ENCODE results near the gene DOCK3.

The DOCK3 gene, protein sequence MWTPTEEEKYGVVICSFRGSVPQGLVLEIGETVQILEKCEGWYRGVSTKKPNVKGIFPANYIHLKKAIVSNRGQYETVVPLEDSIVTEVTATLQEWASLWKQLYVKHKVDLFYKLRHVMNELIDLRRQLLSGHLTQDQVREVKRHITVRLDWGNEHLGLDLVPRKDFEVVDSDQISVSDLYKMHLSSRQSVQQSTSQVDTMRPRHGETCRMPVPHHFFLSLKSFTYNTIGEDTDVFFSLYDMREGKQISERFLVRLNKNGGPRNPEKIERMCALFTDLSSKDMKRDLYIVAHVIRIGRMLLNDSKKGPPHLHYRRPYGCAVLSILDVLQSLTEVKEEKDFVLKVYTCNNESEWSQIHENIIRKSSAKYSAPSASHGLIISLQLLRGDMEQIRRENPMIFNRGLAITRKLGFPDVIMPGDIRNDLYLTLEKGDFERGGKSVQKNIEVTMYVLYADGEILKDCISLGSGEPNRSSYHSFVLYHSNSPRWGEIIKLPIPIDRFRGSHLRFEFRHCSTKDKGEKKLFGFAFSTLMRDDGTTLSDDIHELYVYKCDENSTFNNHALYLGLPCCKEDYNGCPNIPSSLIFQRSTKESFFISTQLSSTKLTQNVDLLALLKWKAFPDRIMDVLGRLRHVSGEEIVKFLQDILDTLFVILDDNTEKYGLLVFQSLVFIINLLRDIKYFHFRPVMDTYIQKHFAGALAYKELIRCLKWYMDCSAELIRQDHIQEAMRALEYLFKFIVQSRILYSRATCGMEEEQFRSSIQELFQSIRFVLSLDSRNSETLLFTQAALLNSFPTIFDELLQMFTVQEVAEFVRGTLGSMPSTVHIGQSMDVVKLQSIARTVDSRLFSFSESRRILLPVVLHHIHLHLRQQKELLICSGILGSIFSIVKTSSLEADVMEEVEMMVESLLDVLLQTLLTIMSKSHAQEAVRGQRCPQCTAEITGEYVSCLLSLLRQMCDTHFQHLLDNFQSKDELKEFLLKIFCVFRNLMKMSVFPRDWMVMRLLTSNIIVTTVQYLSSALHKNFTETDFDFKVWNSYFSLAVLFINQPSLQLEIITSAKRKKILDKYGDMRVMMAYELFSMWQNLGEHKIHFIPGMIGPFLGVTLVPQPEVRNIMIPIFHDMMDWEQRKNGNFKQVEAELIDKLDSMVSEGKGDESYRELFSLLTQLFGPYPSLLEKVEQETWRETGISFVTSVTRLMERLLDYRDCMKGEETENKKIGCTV (N-terminal part only)
- total RNA-seq, result 17.6 to 106 (median 57.4) reads per million in 17 experiments

- peak; percentile 69 to 93 (median 82) for DNase-seq
Measured at GRCh38 chr3:50674349-50675178, at the start of gene DOCK3. TSS of gene DOCK3 (plus strand) at chr3:50674927. CDS start at chr3:50675264, 337 bp downstream.

DNA sequence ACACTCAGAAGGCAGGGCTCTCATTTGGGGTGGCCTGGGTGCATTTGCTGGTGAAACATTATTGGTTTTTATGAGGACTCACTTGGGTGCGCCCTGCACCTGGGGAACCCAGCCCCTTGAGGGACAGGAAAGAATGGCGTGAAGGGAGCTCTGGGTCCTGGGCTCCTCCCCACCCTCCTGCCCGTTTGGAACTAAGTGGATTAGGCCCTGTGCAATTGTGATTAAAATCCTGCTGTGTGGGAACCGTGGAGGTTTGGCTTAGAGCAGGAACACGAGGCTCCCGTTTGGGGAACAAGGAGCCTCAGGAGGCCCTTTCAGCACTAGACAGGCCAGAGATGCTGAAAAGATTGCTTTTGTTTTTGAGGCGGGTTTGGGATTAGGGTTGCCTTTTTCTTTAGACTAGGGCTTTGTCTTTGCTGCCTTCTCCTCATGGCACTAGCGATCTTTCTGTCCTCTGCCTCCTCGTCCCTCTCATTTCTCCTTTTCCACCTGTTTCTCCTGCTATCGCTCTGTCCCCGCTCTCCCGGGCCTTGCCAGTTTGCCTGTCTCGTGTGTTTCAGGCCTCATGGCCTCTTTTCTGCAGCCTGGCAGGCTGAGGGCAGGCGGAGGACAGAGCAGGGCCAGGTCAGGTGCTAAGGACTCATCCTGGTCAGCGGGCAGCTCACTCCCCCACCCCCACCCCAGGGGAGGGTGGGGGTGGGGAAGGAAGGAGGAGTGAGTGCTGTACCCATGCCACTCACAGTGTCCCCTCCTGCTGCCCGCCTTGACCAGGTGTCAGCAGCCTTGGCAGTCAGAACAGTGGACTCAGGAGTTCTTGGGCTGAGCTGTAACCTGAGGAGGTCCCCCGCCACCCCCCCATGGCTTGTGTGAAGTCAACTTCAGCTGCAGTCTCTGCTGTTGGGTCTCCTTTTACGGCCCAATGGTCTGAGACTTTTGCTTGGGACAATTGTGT lies 49.2 kb upstream of the DOCK3 start:
- peak in 2 of 4 experiments; percentile 40 to 41 for DNase-seq

- DNase-seq, result no peak
Measured at GRCh38 chr3:50626401-50626800, 48.3 kb upstream of the DOCK3 start.

- DNase-seq, result peak; percentile 79 to 93 (median 85)
Measured at GRCh38 chr3:50627407-50628051, 47.2 kb upstream of the DOCK3 start.

DNA sequence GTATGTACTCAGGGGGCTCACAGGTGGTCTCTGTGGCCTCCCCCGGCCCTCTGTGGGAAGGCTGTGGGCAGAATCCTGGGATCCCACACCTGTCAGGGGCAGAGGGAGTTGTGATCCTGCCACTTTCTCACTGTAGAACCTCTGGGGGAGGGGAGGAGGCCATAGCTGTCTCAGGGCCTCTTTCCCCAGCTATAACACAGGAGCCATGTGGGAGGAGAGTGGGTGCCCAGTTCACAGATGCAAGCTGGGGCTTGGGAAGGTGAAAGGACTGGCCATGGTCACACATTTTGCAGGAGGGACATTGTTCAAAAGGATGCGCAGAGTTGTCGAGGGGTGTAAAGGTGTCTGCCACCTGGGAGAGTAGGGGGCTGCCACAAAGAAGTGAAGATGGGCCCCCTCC lies 46.1 kb upstream of the DOCK3 start:
- peak in 2 of 4 experiments; percentile 37 to 40 for DNase-seq

DNA sequence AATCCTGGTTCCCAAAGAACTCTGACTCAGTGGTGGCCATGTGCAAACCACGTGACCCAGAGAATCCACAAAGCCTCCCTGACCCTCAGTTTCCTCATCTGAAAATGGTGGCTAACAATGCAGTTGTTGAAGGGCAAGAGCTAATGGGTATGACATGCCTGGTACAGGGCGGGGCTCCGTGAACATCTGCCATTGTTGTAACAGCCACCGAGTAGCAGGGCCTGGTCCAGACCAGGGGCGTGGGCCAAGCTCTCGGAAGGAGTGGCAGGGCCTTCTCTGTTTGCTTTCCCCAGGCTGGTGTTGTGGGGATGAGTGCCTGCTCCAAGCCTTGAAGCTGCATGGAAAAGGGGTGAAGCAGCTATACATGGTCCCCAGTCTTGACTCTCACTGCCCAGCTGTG lies 44.3 kb upstream of the DOCK3 start:
- DNase-seq, result no peak

DNA sequence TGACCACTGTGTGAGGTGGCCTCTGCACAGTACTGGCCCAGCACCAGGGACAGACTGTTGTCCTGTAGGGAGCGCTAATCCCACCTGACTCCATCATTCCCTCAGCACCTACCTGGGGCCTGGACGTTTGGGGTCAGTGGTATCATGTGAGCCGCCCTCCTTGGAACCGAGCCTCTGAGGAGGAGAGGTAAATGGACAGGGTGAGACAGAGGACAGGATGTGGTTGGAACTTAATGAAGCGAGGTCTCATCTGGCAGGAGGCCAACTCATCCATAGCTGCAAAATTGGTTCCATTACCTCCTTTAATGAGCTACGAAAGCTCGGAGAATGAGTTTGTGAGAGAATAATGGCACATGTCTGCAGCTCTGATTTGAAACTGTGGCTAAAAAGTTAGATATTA lies 43.9 kb upstream of the DOCK3 start:
- no peak for DNase-seq

GRCh38 chr3:50632450-50632849 lies 42.3 kb upstream of the DOCK3 start:
- peak; percentile 71 to 86 (median 80) for DNase-seq

GRCh38 chr3:50633230-50633790 lies 41.4 kb upstream of the DOCK3 start:
- peak; percentile 31 to 76 (median 70) for DNase-seq

- no peak for DNase-seq
Measured at GRCh38 chr3:50635066-50635465, 39.7 kb upstream of the DOCK3 start.

GRCh38 chr3:50637011-50637410 lies 37.7 kb upstream of the DOCK3 start:
- DNase-seq, result no peak

GRCh38 chr3:50637945-50638344 lies 36.8 kb upstream of the DOCK3 start:
- DNase-seq, result no peak

DNA sequence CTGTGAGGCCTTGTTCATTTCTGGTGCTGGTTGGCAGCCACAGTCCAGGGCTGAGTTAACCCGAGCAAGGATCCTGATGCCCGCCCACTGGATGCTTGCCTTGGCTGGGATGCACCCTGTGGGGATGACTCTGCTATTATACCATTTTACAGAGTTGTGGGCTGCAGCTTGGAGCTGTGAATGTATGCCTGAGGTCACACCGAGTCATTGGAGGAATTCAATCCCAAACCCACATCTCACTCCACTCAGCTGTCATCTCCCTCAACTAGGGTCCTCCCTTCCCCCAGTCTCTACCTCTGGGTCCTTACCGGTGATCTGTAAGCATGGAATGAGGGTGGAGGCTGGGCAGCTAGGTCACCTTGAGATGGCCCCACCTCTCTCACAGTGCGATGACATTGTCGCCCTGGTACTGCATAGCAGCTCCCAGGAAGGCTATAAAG lies 35.7 kb upstream of the DOCK3 start:
- peak; percentile 55 to 75 (median 69) for DNase-seq

DNA sequence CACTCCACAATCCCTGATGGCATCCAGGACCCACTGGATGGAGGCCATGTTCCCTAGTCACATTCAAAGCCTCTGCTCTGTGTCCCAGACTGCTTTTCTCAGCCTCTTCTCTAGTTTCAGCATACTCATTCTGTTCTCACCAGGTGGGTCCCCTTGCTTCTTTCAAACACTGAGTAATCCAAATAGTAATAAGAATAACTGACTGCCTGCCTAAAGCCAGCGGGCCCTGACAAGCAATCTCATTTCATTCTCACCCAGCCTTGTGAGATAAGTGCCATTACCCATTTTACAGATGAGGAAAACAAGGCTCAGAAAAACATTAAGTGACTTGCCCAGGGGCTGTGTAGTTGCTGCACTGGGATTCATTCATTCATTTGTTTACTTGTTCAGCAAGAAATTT lies 32.3 kb upstream of the DOCK3 start:
- DNase-seq, result no peak

DNA sequence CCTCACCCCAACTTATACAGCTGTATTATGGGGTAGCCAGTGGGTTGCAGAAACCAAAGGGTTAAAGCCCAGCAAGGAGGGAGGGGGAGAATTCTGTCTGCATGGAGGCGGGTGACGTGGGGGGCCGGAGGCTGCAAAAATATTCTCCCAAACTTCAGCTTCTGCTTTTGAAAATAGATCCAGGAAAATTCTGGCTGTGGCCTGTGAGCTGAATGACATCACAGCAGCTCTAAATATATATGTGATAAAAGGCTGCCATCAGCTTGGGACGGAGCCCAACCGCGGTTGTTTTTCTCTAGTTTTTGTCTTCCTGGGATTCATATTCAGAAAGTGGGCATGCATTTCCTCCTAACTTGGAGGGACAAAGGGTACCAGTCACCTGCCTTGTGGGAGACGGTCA lies 30.2 kb upstream of the DOCK3 start:
- peak in 3 of 4 experiments; percentile 30 to 47 (median 33) for DNase-seq

DNA sequence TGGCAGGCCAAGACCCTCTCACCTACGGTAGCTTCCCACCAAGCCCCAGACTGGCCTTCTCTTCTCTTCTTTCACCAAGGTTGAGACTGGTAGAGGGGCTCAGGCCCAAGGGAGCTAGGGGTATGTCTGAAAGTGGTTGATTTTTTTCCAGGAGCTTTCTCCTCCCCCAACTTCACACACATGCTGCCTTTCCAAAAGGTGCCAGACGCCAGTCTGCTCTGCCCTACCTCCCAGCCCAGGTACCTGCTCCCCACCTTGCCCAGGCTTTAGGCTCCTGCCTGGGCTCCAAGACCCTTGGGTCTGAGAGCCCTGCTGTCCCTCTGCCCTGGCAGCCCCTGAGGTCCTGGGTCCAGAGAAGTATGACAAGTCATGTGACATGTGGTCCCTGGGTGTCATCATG lies 29.3 kb upstream of the DOCK3 start:
- no peak for DNase-seq

GRCh38 chr3:50648313-50648712 lies 26.4 kb upstream of the DOCK3 start:
- no peak for DNase-seq

DNA sequence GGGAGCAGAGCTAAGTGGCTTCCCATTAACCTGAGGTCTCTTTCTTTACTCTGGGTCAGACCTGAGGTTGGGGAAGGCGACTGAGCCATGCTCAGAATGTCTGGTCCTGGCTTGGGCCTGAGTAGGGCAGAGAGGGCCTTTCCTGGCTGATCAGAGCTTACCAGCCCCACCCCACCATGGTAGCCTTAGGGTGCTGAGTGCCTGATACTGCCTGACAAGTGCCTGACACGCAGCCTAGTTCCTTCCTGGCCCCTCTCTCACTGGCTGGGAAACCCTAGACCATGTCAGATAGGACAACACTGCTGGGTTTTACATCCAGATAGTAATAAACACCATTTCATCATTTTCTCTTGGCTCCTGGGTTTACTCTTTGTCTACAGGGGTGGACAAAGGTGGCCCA lies 25.8 kb upstream of the DOCK3 start:
- DNase-seq, result no peak

- DNase-seq, result no peak
Measured at GRCh38 chr3:50649451-50649931, 25.2 kb upstream of the DOCK3 start.

Measured in suppressor macrophage (primary cell).